ENCODE data around the gene PRPF40A.
A peak's percentile ranks its signal among the peaks of the same experiment; 100 is the strongest.

PRPF40A gene

GRCh38 chr2:152648336-152648735 lies 68.9 kb downstream of the PRPF40A start:
- DNase-seq, result no peak

- peak; percentile 79 for DNase-seq
Measured at GRCh38 chr2:152647552-152647951, 69.7 kb downstream of the PRPF40A start.

- no peak for DNase-seq
Measured at GRCh38 chr2:152646775-152647174, 70.5 kb downstream of the PRPF40A start.

- no peak for DNase-seq
Measured at GRCh38 chr2:152646264-152646663, 71.0 kb downstream of the PRPF40A start.

GRCh38 chr2:152644189-152644873 lies 72.9 kb downstream of the PRPF40A start:
- no peak for DNase-seq

- no peak for DNase-seq
Measured at GRCh38 chr2:152638590-152638989, 78.7 kb downstream of the PRPF40A start.

- no peak for DNase-seq
Measured at GRCh38 chr2:152638056-152638455, 79.2 kb downstream of the PRPF40A start.

- no peak for DNase-seq
Measured at GRCh38 chr2:152637251-152637650, 80.0 kb downstream of the PRPF40A start.

GRCh38 chr2:152635635-152636298 lies 81.5 kb downstream of the PRPF40A start:
- no peak for DNase-seq

GRCh38 chr2:152632736-152633135 lies 84.5 kb downstream of the PRPF40A start:
- no peak for DNase-seq

- no peak for DNase-seq
Measured at GRCh38 chr2:152630466-152630865, 86.8 kb downstream of the PRPF40A start.

GRCh38 chr2:152629202-152629601 lies 88.1 kb downstream of the PRPF40A start:
- no peak for DNase-seq

- no peak for DNase-seq
Measured at GRCh38 chr2:152627351-152627957, 89.8 kb downstream of the PRPF40A start.

GRCh38 chr2:152626911-152627339 lies 90.3 kb downstream of the PRPF40A start:
- no peak for DNase-seq

- no peak for DNase-seq
Measured at GRCh38 chr2:152624805-152625204, 92.5 kb downstream of the PRPF40A start.

- DNase-seq, result no peak
Measured at GRCh38 chr2:152623775-152624174, 93.5 kb downstream of the PRPF40A start.

- DNase-seq, result no peak
Measured at GRCh38 chr2:152623076-152623740, 94.1 kb downstream of the PRPF40A start.

GRCh38 chr2:152622219-152622618 lies 95.0 kb downstream of the PRPF40A start:
- DNase-seq, result no peak

- DNase-seq, result no peak
Measured at GRCh38 chr2:152620985-152621384, 96.3 kb downstream of the PRPF40A start.

- DNase-seq, result no peak
Measured at GRCh38 chr2:152620208-152620607, 97.1 kb downstream of the PRPF40A start.

GRCh38 chr2:152618193-152618564 lies 99.1 kb downstream of the PRPF40A start:
- no peak for DNase-seq

GRCh38 chr2:152617456-152618192 lies 99.6 kb downstream of the PRPF40A start:
- peak; percentile 20 for DNase-seq

- DNase-seq, result no peak
Measured at GRCh38 chr2:152615177-152615576, 102.1 kb downstream of the PRPF40A start.
